Colon (tissue), 2 donors: ENCODE measurements around the gene POR.

ENCODE experiments used
- FAIRE-seq: peaks from 2 replicates; lab custom pipeline; 2012; peaks lifted over from hg19 to GRCh38; lab: Jason Lieb, UNC
- donor health status: control.
- donor health status: control.

Gene POR

DNA sequence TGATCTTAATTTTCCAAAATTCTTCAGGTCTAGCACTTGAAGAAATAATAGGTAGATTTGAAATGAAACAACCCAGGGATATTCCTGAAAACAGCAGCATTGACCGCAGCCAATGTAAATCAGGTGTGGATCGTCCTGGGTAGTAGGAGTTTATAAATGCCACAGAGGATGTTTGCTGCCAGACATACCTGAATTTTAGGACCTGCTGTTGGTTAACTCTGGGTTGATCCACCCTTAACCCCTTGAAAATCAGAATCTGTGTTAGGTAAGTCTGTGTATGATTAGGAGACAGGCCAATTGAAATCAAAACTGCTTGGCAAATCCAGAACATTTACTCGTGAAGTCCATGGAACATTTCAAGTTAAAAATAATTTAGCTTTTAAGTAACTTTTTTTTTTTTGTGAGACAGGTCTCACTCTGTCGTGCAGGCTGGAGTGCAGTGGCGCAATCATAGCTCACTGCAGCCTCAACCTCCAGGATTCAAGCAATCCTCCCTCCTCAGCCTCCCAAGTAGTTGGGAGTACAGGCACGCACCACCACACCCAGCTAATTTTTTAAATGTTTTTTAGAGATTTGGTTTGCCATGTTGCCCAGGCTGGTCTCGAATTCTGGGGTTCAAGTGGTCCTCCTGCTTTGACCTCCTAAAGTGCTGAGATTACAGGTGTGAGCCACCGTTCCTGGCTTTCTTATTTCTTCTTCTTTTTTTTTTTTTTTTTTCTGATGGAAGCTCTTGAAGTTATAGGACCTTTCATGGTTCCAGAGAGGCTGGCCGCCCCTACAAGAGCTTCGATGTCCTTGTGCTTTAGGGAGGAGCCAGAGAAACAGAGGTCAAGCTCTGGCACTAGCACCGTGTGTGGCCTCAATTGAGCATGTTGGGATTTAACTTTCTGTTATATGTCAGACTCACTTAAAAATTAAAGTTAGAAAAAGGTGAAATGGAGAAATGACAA is 2.0 kb downstream of the POR start:
- FAIRE-seq, result no peak

DNA sequence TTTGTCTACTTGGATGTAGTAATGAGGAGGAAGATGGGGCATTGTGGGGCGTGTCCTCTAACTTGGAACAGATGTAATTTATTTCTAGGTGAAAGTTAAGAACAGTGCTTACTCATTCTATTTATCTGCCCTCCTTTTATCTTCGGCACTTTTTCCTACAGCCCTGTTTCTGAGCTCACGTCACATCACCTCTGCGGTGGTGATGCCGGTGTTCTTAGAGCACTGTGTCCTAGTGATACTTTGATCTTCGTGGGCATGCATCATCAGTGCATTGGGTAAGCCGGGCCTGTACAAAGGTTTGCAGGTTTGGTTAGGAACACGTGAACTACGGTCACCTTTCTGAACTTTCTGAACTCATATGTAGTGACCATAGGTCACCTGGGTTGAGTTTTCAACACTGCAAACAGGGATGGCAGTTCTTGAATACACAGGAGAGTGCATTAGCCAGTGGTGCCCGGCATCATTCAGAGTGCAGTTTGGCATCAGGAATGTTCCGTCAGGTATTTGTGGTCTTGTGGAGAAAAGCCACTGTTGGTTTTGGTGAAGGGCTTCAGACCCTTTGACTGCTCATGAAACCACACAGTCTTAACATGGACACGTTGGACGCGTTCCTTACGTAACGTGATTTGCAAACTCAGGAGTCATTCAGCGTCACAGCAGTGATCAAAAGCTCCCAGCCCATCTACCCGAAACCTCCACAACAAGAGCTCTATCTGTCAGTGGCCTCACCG is 5.6 kb downstream of the POR start:
- no peak for FAIRE-seq

DNA sequence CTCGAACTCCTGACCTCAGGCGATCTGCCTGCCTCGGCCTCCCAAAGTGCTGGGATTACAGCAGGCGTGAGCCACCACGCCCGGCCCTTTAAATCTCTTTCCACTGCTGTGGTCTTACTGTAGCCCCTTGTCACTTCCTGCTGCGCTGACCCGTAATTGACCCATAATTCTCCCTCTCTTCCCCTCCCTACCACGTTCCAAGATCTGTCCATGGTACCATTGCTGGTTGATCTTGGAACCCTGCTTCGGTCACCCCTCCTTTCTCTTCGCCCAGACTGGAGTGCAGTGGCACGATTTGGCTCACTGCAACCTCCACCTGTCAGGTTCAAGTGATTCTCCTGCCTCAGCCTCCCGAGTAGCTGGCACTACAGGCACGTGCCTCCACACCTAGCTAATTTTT is 6.5 kb downstream of the POR start:
- FAIRE-seq, result no peak

DNA sequence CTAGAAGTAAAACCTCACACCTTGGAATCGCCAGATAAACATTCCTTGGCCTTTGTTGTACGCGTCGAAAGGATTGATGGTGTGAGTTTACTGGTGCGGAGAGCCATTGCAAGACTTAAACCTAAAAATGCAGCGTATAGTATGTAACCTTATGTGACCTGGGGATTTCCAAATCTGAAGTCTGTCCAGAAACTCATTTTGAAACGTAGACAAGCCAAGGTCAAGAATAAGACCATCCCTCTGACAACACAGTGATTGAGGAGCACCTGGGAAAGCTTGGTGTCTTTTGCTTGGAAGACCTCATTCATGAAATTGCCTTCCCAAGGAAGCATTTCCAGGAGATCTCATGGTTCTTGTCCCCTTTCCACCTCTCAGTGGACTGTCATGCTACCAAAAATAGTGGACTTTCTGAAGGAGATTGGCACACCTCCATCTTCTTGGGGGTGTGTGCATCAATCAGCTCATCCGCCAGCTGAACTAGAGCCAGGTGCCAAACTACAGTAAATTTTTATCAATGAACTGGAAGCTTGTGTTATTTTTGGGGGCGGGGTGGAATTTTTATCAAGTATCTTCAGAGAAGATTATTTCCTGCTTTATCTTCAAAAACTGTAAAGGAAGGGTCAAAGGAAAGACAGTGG is 8.1 kb downstream of the POR start:
- no peak for FAIRE-seq

DNA sequence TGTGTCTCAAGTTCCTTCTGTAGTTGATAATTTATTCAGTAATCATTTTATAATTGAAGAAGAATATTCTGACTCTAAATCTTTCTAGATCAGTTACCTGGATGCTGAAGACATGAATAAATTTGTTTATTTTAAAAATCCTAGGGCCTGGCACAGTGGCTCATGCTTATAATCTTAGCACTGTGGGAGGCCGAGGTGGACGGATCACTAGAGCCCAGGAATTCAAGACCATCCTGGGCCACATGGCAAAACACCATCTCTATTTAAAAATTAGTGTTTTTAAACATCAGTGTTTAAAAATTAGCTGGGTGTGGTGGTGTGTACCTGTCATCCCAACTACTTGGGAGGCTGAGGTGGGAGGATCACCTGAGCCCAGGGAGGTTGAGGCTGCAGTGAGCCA is 9.3 kb downstream of the POR start:
- FAIRE-seq, result no peak

DNA sequence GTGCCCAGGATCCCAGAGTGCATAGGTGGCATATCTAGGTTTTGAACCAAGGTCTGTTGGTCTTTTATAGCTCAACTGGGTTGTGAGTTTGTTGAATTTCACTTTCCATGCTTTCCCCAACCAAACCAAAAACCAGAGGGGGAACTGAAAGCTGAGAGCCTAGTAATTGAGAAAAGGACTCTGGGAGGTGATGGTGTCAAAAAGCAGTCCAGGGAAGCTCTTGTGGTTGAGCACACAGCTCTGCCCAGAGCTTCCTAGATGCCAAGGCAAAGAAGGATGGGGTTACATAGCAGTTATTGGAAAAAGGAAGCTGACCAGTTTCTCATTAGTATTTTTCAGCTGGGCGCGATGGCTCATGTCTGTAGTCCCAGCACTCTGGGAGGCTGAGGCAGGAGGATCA is 9.9 kb downstream of the POR start:
- no peak for FAIRE-seq

DNA sequence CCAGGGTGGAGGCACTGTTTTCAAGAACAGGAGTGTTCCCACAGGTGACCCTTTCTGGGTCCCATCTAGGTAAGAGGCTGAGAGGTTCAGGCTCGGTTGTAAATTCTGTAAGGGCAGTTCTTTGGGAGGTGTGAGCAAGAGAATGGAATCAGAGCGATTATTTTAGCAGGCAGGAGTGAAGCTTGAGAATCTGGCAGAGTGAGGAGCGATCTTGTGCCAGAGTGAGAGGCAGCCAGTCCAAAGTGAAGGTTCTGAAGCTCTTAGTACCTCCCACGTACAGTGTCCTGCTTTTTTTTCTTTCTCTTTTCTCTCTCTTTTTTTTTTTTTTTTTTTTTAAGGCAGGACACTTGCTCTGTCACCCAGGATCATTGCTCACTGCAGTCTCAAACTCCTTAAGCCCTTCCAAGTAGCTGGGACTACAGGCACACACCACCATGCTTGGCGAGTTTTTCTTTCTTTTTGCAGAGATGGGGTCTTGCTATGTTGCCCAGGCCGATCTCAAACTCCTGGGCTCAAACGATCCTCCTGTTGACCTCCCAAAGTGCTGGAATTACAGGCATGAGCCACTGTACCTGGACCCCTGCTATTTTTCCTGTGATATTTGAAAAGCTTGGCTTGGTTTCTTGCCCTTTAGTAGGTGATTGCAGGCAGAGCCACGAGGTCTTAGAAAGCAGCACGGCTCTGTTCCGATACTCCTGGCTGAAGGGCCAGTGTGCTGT is 10.9 kb downstream of the POR start:
- FAIRE-seq, result no peak

DNA sequence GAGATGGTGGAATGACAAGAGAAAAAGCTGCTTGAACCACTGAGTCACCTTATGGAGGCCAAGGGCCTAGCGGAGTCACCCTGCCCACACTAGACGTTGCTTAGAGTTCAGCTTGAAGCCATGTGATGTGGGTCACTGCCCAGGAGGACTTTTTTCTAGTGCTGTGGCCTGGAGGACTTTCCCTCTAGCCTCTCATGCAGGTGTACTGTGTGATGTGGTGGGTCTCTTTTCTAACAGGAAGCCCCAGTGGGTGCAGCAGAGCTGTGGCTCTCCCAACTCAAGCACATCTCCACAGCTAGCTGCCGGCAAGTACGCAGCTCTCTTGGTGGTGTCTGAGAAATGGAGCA is 13.6 kb downstream of the POR start:
- FAIRE-seq, result no peak

DNA sequence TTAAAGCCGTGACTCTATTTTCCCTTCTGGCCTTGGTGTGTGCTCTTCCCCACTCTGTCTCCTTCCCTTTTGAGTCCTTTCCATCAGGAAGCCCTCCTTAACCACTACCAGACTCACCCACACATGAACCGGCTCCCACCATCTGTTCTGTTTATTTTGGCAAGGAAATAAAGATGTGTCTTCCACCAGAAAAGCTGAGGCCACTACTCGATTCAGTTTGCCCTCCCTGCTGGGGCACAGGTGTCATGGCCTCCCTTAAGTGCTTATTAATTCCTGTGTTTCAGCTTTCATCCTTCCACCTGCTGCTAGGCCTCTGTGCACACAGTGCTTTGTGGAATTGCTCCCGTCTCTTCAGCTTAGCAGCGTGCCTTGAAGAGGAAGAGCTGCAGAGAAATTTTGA is 16.7 kb downstream of the POR start:
- FAIRE-seq, result no peak

DNA sequence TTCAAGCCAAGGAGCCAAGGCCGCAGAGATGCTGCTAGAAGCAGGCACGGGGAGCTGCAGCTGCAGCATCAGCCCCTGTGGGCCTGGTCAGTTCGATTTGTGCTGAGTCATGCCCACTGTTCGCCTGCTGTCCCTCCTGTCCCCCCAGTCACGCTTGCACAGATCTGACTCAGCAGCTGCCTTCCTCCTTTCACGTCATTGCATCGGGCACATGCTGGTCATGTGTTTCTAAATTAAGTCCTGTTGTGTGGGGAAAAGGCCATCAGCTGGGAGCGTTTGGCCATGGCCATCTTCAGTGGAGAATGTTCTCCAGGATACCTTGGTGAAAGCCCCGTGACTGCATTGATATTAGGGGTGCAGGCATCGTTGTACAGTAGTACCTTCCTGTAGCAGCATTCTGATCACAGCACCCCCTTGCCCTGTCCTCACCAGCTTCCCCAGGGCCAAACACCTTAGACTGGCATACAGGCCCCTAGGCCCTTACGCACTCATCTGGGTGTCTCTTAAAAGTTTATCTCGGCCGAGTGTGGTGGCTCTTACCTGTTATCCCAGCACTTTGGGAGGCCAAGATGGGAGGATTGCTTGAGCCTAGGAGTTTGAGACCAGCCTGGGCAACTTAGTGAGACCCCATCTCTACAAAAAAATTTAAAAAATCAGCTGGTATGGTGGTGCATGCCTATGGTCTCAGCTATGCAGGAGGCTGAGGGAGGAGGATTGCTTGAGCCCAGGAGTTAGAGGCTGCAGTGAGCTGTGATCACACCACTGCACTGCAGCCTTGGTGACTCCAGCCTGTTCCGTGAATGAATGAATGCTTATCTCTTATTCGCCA is 23.2 kb downstream of the POR start:
- FAIRE-seq, result no peak

DNA sequence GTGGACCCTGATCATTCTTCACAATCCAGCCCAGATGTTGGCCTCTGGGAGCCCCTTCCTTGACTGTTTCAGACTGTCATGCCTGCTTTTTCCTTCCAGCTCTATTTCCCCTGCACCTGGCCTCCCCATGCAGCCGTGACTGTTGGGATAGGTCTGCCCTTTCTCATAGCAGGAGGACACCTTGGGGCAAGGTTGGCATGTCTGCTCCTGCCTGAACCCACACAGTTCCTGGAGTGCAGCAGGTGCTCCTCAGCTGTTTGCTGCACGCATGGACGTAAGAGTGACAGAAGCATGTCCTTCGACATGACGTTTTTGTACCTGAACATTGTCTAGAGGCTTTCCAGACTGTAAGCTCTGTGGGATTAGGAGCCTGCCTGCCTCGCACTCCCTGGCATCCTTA is 24.0 kb downstream of the POR start:
- no peak for FAIRE-seq

DNA sequence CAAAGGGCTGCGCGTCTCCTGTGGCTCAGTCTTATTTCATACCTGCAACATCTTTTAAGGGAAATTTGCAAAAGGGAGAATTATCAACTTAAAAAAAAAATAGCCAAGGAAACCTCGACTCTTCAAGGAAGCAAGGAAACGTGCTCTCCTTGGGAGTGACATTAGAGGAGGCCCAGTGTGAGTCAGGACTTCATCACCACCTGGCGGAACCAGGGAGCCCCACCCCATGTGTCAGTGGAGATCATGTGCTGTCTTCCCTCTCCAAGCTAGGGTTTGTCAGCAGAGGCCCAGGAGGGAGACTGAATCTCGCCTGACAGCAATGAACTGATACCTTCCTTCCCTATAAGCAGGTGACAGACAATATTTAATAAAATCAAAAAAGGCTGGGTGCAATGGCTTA is 28.9 kb downstream of the POR start:
- no peak for FAIRE-seq

DNA sequence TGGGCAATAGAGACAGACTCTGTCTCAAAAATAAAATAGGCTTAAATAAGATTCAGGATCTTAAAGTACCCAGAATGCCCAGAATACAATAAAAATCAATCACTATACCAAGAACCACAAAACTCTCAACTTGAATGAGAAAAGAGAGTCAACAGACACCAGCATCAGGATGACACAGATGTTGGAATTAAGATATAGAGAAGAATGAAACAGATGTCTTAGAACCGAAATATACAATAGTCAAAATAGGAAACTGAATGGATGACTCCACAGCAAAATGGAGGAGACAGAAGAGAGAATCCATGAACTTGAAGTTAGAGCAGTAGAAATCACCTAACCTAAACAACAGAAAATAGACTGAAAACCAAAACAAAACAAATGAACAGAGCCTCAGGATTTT is 29.6 kb downstream of the POR start:
- FAIRE-seq, result no peak

DNA sequence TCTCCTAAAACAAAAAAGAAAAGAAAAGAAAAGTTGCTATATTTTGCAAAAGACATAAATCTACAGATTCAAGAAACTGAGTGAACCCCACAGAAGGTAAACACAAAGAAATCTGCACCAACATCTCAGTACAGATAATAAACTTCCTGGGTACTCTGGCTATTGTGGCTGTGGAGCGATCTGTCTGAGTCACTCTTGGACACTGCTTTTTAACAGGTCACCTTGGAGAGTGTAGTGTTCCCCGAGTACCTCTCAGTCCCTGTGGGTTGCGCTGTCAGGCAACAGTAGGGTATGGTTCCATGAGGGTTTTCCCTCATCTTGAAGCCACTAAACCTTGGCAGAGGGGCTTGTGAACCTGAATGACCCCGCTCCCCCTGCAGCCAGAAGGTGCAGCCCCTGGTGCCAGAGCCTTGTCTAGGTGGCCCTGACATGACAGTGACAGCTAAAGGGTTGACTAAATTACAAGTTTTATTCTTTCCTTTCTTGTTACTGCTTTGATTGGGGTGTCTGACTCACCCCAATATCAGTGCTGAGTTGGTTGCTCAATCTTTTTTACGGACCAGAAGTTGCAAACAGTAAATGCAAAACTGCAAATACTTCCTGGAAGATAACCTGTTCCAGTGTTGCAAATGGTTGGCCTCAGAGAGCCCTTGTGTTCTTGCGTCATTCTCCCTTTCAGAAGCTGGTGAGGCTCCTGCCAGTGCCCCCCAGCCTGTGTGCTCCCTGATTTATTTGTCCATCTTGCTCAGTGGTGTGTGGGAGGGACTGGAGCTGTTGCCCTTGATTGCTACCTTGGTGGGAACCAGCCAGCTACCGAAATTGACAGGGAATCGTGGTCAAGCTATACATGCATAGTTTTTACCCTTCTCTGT is 30.6 kb downstream of the POR start:
- no peak for FAIRE-seq

DNA sequence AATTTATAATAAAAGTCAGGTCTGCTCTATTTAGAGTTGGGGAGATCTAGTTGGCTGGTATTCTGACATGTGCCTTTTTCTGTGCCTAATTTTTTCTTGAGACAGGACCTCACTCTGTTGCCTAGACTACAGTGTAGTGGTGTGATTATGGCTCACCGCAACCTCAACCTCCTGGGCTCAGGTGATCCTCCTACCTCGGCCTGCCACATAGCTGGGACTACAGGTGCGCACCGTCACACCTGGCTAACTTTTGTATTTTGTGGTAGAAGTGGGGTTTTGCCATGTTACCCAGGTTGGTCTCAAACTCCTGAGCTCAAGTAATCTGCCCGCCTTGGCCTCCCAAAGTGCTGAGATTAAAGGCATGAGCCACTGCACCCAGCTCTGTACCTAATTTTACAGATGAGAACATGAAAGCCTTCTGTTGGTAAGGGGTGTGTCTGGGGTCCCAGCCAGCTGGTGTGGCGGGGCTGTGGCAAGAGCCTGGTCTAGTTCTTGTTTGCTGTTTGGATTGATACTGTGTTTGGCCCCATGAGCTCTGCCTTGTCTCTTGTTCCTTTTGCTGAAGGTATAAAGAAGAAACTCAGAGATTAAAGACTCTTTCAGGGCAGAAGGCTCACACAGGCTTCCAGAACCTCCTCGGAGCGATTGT is 31.4 kb downstream of the POR start:
- FAIRE-seq, result no peak

DNA sequence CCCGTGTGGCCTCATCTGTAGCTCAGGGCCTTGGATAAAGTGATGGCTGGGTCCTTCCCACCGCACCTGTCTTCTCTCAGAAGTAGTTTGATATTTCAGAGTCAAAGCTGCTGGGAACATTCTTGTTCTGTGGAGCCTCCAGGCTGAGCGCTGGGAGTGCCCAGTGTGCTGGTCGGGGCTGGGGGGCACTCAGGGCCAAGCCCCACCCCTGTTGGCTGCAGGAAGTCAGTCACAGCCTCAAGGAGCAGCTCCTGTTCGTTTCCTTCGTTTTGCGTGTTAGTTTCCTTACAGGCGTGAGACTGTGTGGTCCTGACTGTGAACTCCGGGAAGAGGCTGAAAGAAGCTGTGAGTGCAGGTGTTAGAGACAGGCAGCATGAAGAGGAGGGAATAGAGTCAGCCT is 33.2 kb downstream of the POR start:
- FAIRE-seq, result no peak

DNA sequence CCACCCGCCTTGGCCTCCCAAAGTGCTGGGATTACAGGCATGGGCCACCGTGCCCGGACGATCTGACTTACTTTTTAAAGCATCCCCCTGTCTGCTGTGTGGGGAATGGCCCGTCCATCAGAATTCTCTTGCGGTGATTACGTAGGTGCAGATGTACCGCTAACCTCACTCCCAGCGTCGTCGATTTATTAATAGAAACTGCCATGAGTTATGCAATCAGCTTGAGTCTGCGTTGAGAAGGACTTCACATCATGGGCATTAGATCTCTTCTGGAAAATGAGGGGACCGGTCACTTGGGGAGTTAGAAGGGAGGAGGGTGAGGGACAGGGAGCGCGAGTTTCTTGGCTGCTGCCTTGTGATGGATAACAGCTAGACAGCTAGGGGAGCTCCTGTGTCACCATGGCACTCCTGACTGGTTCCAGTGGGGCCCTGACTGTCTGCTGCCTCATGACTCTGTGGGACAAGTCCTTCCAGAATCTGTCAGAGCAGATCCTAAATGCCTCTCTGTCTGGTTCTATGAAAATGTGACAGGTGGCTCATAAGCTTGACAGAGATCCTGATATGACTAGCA is 35.2 kb downstream of the POR start:
- no peak for FAIRE-seq

DNA sequence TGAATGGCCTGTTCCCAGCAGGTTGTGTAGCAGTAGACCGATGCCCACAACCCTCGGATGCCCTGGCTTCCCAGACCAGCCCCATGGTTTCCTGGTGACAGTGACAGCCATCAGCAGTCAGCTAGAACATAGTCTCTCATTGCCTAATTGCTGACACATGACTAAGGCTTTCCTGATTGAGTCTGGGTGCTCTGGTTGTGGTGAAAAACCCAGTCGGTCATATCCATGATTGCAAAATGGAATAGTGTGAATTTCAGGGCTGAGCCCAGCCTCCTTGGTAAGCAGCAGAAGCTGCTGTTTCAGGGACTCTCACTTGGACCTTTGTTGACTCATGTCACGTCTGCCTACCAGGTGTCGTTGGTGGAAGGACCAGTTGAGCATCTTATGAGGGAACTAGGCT is 36.6 kb downstream of the POR start:
- FAIRE-seq, result no peak

DNA sequence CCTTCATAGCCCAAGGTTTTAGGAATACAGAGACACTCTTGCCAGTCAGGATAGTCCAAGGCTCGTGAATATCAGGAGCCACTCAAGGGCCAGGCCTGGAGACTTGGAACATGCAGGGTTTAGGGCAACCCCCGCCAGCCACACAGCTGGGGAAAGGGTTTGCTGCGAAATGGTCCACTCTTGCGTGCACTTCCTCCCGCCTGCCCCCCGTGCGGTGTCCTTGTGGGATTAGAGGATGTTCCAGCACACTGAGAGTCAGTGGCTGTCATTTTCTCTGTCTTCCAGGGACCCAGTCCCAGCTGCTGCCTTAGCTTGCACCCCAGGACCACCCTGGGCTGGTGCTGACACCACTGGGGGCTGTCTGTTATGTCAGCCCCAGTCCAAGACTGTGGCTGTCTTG is 38.5 kb downstream of the POR start:
- FAIRE-seq, result no peak

DNA sequence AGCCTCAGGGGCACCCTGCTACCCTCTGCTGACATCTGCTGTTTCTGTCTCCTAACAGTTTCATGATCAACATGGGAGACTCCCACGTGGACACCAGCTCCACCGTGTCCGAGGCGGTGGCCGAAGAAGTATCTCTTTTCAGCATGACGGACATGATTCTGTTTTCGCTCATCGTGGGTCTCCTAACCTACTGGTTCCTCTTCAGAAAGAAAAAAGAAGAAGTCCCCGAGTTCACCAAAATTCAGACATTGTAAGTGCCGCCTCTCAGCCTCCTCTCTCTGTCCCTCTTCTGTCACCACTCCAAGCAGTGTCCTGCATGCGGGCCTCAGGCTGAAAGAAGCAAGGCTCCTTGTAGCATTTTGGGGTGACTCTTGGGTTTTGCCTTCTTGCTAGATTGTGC is 39.0 kb downstream of the POR start:
- no peak for FAIRE-seq
